Erythroblast (primary cell): ENCODE results near the gene CYTH2.

Experiments
- GATA1 ChIP-seq: IDR thresholded peaks from 2 replicates; pipeline ENCODE4 v1.6.1; 2011; ENCODE audit warnings: low read depth, mild to moderate bottlenecking, control low read depth, low read length, moderate library complexity
- POLR2A ChIP-seq: IDR thresholded peaks from 2 replicates; pipeline ENCODE4 v1.6.1; 2011; ENCODE audit warnings: mild to moderate bottlenecking, low read length

- no peak for TF ChIP-seq POLR2A
- TF ChIP-seq GATA1 = no peak
Measured at GRCh38 chr19:48508729-48509411, 39.7 kb downstream of the CYTH2 start.
